K562 (cell line): ENCODE results near the gene EPHA1. TPM values are rescaled to one million over a fixed set of nuclear protein-coding genes. Genes with fewer than 3 reads are reported as not detected.

Experiments
- KLF6 ChIP-seq: fragments of 250-450 bp; sonication (Bioruptor Pico); IDR thresholded peaks from 2 replicates; pipeline ENCODE4 v1.4.0; 2020; ENCODE audit warnings: mild to moderate bottlenecking, moderate library complexity, borderline replicate concordance
- MCM5 ChIP-seq: fragments of 450-650 bp; IDR thresholded peaks from 2 replicates; pipeline ENCODE4 v1.6.1; 2016; ENCODE audit warnings: low read depth
- polyA plus RNA-seq, 8 experiments: library from polyadenylated mRNA; depleted of rRNA in 4 of 8; stranded (reverse) in 5 of 8; unstranded in 3 of 8; fragments of >200 nt; fragmentation: Nextera tagmentation in 2 of 8; fragmentation: Illumina TruSeq in 1 of 8; extraction: Ambion mirVana in 2 of 8; extraction: Trizol in 1 of 8; gene quantifications; 2 replicates each; pipeline versions ENCODE4 v1.2.1 to v1.2.3, GENCODE V29; 2011 to 2014; ENCODE audit warnings: inconsistent platforms in 1 of 8, missing spikeins in 1 of 8
- total RNA-seq, 7 experiments: library from RNA; depleted of rRNA in 6 of 7; stranded (reverse); fragments of >200 nt in 6 of 7; fragmentation: Illumina TruSeq in 2 of 7; extraction: Trizol in 2 of 7; gene quantifications; 2 replicates each; pipeline versions ENCODE4 v1.2.1 to v1.2.3, GENCODE V29; 2011 to 2021; ENCODE audit warnings: low replicate concordance in 1 of 7
- TF ChIP-seq, protein P1 (sequence below): fragments of 450-650 bp; IDR thresholded peaks from 2 replicates; pipeline ENCODE4 v1.6.1; 2016; ENCODE audit warnings: mild to moderate bottlenecking, moderate library complexity

EPHA1 gene
- total and polyA plus RNA-seq, 9 of the 15 experiments (the other 6 are each of a cell fraction or from before 2014, with no cell fraction given) = 0.22 to 0.57 (median 0.32) TPM; not detected in 6

DNA sequence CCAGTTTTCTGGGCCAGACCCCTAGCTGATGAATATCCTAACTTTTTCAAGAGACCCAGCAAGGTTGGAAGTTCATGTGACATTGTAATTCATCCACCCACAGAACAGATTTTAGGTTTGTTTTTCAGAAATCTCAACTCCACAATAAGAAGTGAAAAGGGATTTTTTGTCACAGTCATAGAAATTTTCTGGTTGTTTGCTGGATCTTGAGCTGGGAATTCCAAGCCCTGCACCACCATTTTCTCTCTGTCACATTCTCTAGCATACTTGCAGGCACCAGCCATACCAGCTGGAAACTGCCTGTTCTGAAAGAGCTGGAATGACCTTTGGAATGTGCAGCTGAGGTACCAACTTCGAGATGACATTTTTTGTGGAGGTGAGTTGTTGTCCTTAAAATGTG, 43.1 kb upstream of the EPHA1 start (continued):
- TF ChIP-seq, protein P1, sequence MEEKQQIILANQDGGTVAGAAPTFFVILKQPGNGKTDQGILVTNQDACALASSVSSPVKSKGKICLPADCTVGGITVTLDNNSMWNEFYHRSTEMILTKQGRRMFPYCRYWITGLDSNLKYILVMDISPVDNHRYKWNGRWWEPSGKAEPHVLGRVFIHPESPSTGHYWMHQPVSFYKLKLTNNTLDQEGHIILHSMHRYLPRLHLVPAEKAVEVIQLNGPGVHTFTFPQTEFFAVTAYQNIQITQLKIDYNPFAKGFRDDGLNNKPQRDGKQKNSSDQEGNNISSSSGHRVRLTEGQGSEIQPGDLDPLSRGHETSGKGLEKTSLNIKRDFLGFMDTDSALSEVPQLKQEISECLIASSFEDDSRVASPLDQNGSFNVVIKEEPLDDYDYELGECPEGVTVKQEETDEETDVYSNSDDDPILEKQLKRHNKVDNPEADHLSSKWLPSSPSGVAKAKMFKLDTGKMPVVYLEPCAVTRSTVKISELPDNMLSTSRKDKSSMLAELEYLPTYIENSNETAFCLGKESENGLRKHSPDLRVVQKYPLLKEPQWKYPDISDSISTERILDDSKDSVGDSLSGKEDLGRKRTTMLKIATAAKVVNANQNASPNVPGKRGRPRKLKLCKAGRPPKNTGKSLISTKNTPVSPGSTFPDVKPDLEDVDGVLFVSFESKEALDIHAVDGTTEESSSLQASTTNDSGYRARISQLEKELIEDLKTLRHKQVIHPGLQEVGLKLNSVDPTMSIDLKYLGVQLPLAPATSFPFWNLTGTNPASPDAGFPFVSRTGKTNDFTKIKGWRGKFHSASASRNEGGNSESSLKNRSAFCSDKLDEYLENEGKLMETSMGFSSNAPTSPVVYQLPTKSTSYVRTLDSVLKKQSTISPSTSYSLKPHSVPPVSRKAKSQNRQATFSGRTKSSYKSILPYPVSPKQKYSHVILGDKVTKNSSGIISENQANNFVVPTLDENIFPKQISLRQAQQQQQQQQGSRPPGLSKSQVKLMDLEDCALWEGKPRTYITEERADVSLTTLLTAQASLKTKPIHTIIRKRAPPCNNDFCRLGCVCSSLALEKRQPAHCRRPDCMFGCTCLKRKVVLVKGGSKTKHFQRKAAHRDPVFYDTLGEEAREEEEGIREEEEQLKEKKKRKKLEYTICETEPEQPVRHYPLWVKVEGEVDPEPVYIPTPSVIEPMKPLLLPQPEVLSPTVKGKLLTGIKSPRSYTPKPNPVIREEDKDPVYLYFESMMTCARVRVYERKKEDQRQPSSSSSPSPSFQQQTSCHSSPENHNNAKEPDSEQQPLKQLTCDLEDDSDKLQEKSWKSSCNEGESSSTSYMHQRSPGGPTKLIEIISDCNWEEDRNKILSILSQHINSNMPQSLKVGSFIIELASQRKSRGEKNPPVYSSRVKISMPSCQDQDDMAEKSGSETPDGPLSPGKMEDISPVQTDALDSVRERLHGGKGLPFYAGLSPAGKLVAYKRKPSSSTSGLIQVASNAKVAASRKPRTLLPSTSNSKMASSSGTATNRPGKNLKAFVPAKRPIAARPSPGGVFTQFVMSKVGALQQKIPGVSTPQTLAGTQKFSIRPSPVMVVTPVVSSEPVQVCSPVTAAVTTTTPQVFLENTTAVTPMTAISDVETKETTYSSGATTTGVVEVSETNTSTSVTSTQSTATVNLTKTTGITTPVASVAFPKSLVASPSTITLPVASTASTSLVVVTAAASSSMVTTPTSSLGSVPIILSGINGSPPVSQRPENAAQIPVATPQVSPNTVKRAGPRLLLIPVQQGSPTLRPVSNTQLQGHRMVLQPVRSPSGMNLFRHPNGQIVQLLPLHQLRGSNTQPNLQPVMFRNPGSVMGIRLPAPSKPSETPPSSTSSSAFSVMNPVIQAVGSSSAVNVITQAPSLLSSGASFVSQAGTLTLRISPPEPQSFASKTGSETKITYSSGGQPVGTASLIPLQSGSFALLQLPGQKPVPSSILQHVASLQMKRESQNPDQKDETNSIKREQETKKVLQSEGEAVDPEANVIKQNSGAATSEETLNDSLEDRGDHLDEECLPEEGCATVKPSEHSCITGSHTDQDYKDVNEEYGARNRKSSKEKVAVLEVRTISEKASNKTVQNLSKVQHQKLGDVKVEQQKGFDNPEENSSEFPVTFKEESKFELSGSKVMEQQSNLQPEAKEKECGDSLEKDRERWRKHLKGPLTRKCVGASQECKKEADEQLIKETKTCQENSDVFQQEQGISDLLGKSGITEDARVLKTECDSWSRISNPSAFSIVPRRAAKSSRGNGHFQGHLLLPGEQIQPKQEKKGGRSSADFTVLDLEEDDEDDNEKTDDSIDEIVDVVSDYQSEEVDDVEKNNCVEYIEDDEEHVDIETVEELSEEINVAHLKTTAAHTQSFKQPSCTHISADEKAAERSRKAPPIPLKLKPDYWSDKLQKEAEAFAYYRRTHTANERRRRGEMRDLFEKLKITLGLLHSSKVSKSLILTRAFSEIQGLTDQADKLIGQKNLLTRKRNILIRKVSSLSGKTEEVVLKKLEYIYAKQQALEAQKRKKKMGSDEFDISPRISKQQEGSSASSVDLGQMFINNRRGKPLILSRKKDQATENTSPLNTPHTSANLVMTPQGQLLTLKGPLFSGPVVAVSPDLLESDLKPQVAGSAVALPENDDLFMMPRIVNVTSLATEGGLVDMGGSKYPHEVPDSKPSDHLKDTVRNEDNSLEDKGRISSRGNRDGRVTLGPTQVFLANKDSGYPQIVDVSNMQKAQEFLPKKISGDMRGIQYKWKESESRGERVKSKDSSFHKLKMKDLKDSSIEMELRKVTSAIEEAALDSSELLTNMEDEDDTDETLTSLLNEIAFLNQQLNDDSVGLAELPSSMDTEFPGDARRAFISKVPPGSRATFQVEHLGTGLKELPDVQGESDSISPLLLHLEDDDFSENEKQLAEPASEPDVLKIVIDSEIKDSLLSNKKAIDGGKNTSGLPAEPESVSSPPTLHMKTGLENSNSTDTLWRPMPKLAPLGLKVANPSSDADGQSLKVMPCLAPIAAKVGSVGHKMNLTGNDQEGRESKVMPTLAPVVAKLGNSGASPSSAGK = no peak
- TF ChIP-seq MCM5 = no peak
- TF ChIP-seq KLF6 = no peak
- TF ChIP-seq, all 486 proteins: peak for 0
